Measurements from ENCODE around the gene SYNPR.

SYNPR gene

DNA sequence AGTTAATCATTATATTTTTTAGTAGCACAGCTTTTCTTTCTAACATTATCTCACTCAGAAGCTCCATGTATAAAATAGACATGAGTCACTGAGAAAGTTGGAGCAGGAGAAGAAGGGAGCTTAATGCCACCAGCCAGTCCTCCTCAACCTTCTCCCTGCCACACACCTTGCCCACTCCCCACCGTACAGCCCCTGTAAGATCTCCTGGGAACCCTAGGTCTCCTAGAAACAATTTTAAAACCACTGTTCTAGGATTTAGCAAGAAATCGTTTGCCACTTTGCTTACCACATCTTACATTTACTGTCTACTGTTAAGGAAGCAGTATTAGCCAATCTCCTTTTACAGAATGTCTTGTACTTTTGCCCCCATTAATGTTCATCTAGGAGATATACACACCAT, 204.2 kb downstream of the SYNPR start:
- Histone ChIP-seq H3K27me3 (ENCODE audit: control insufficient read depth, insufficient read depth, low read length) (no peaks in the 10 kb centered on the region), H3K9ac (ENCODE audit: low read length) (no peak overlapping the region), H3K4me3 (ENCODE audit: low read length) (no peak overlapping the region), H3K36me3 (ENCODE audit: control insufficient read depth, insufficient read depth, low read length) (no peaks in the 10 kb centered on the region), H3K27ac (ENCODE audit: low read depth, low read length) (no peak overlapping the region), H3K4me1 (ENCODE audit: control insufficient read depth, insufficient read depth, low read length) (no peaks in the 10 kb centered on the region)

DNA sequence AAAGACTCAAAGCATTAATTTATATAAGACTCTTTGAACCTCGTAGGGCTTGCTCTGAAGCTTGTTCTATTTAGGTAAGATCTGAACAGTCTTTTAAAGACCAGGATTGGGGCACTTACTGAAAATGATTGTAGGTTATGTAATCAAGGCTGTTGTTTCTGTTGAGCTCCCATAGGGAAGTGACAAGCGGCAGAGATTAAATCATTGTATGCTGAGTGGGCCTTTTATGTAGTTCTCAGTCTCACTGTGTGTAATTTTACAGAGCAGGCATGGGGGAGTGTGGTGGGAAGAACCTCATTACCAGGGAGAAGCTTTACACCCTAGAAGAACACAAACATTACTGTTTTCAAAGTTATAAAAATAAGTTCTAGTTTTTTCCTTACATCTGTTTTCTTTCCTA, 214.4 kb downstream of the SYNPR start:
- Histone ChIP-seq H3K27ac (ENCODE audit: low read depth, low read length) (no peak overlapping the region), H3K27me3 (ENCODE audit: control insufficient read depth, insufficient read depth, low read length) (no peaks in the 10 kb centered on the region), H3K4me1 (ENCODE audit: control insufficient read depth, insufficient read depth, low read length) (no peaks in the 10 kb centered on the region), H3K36me3 (ENCODE audit: control insufficient read depth, insufficient read depth, low read length) (no peaks in the 10 kb centered on the region), H3K9ac (ENCODE audit: low read length) (no peak overlapping the region), H3K4me3 (ENCODE audit: low read length) (no peak overlapping the region)

DNA sequence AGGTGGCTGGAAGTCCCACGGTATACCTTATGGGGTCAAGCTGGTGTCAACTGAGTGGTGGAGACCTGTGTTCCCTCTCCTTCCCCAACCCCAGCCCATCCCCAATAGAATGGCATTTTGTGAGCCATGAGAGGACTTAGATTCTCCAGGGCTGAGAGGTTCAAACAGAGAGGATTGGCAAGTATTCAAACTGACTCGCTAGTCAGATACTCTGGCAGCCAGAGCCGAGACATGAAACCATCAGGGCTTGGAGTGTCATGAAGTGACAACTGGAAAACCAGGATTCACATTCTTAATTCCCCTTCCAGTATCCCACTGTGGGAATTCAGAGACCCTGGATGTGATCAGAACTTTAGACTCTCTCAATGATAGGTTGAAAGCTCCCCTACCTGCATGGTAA, 215.0 kb downstream of the SYNPR start:
- Histone ChIP-seq H3K27ac (ENCODE audit: low read depth, low read length) (no peak overlapping the region), H3K4me1 (ENCODE audit: control insufficient read depth, insufficient read depth, low read length) (no peaks in the 10 kb centered on the region), H3K36me3 (ENCODE audit: control insufficient read depth, insufficient read depth, low read length) (no peaks in the 10 kb centered on the region), H3K27me3 (ENCODE audit: control insufficient read depth, insufficient read depth, low read length) (no peaks in the 10 kb centered on the region), H3K4me3 (ENCODE audit: low read length) (no peak overlapping the region), H3K9ac (ENCODE audit: low read length) (no peak overlapping the region)

DNA sequence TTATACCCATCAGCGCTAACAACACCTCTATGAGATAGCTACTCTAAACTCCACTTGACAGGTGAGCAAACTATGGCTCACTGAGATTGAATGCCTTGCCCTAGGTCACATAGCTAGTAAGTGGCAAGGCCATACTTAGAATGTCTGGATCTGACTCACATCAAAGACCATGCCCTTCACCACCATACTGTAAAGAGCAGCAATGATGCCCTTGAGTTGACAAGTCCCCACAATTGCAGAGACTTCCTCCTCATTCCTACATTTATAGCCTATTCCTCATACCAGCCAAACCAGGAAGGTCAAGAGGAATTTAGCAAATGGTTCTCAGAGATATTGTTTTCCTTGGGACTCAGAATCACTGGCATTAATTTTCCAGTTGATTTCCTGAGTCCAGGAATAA, 216.5 kb downstream of the SYNPR start:
- Histone ChIP-seq H3K36me3 (ENCODE audit: control insufficient read depth, insufficient read depth, low read length) (no peaks in the 10 kb centered on the region), H3K4me3 (ENCODE audit: low read length) (no peak overlapping the region), H3K4me1 (ENCODE audit: control insufficient read depth, insufficient read depth, low read length) (no peaks in the 10 kb centered on the region), H3K27ac (ENCODE audit: low read depth, low read length) (no peak overlapping the region), H3K9ac (ENCODE audit: low read length) (no peak overlapping the region), H3K27me3 (ENCODE audit: control insufficient read depth, insufficient read depth, low read length) (no peaks in the 10 kb centered on the region)

DNA sequence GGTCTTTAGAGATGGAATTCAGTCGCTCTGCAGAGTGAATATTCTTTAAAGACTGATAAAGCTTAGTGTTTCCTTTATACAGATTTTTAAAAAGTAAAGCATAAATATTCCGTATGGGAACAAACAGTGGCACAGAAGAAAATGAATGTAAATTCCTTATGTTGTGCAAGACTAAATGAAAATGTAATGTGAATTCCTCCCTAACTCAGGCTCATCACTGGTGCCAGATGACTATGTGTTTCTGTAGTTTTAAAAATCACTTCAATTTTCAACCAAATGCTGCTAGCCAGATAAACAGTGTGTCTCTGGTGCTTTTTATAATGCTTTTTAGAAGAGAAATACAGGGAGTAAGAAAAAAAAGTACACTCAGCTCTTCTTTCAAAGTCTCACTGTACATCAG, 219.5 kb downstream of the SYNPR start:
- H3K9ac ChIP-seq (ENCODE audit: low read length) = no peak overlapping the region
- no peak overlapping the region for H3K4me3 ChIP-seq (ENCODE audit: low read length)
- no peaks in the 10 kb centered on the region for H3K27me3 ChIP-seq (ENCODE audit: control insufficient read depth, insufficient read depth, low read length)
- H3K4me1 ChIP-seq (ENCODE audit: control insufficient read depth, insufficient read depth, low read length) = no peaks in the 10 kb centered on the region
- no peak overlapping the region for H3K27ac ChIP-seq (ENCODE audit: low read depth, low read length)
- no peaks in the 10 kb centered on the region for H3K36me3 ChIP-seq (ENCODE audit: control insufficient read depth, insufficient read depth, low read length)

DNA sequence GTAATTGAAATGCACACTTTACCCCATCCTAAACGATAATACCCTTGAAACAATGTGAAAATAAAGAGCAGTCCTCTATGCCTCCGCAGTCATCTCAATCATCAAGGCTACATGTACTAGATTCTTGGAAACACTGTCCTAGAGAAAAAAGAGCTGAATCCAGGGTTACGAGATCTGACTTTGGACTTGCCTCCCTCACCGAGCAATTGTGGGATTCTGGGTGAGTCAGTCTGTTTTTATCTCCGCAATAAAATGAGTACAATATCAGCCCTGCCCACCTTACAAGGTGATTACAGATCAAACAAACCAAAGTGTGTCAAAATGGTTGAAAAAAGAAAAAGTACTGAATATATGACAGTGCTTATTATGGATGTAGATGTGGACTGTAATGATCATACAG, 222.1 kb downstream of the SYNPR start:
- Histone ChIP-seq H3K4me3 (ENCODE audit: low read length) (no peak overlapping the region), H3K36me3 (ENCODE audit: control insufficient read depth, insufficient read depth, low read length) (no peaks in the 10 kb centered on the region), H3K27ac (ENCODE audit: low read depth, low read length) (no peak overlapping the region), H3K4me1 (ENCODE audit: control insufficient read depth, insufficient read depth, low read length) (no peaks in the 10 kb centered on the region), H3K9ac (ENCODE audit: low read length) (no peak overlapping the region), H3K27me3 (ENCODE audit: control insufficient read depth, insufficient read depth, low read length) (no peaks in the 10 kb centered on the region)

DNA sequence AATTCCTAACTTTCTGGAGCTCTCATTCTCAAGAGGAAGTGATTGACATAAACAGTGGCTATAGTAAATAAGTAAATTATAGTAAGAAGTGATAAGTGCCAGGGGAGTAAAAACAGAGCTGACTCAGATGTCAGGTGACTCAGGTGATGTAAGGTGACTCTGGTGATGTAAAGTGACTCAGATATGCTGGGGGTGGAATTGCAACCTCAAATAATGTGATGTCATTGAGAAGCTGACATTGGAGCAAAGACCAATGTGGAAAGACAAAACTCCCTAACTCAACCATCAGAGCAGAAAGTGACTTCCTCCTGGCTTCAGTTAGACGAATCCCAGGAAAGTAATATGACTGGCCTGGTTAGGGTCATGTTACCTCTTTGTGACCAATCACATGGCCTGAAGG, 230.2 kb downstream of the SYNPR start:
- Histone ChIP-seq H3K4me3 (ENCODE audit: low read length) (no peak overlapping the region), H3K36me3 (ENCODE audit: control insufficient read depth, insufficient read depth, low read length) (no peaks in the 10 kb centered on the region), H3K4me1 (ENCODE audit: control insufficient read depth, insufficient read depth, low read length) (no peaks in the 10 kb centered on the region), H3K9ac (ENCODE audit: low read length) (no peak overlapping the region), H3K27me3 (ENCODE audit: control insufficient read depth, insufficient read depth, low read length) (no peaks in the 10 kb centered on the region), H3K27ac (ENCODE audit: low read depth, low read length) (no peak overlapping the region)

DNA sequence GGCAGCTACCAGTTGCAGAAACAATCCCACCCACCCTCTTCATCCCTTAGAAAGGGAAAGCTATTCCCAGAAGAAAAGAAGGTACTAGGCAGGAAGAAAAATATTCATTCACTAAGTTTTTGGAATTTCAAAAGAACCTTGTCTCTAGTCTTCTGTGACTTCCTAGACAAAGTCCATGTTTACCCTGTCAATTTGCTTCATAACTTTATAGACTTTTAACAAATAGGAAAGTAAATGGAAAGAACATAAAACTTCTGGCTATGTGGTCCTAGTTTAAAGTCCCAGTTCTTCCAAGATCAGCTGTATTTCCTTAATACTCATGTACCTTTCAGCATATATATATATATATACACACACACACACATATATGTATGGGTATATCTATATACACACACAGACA, 230.7 kb downstream of the SYNPR start:
- H3K27ac ChIP-seq (ENCODE audit: low read depth, low read length) = no peak overlapping the region
- H3K4me1 ChIP-seq (ENCODE audit: control insufficient read depth, insufficient read depth, low read length) = no peaks in the 10 kb centered on the region
- H3K27me3 ChIP-seq (ENCODE audit: control insufficient read depth, insufficient read depth, low read length) = no peaks in the 10 kb centered on the region
- no peak overlapping the region for H3K9ac ChIP-seq (ENCODE audit: low read length)
- no peak overlapping the region for H3K4me3 ChIP-seq (ENCODE audit: low read length)
- no peaks in the 10 kb centered on the region for H3K36me3 ChIP-seq (ENCODE audit: control insufficient read depth, insufficient read depth, low read length)

DNA sequence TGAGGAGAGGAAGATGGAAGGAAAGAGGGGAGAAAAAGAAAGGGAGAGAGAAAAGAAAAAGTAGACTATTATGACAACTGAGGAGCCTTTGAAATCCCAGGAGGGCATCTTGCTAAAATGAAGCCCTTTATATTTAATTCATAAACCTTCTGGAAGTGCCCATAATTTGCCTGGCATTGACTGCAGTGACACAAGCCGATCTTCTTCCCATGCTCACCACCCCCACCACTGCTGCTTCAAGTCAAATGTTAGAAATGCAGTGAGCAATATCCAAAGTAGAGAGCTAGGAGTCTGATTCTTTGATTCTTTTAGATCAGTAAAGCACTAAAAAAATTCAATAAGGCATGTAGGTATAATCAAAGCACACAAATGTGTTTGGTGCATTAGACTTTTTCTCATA, 235.7 kb downstream of the SYNPR start:
- Histone ChIP-seq H3K27ac (ENCODE audit: low read depth, low read length) (no peak overlapping the region), H3K9ac (ENCODE audit: low read length) (no peak overlapping the region), H3K4me1 (ENCODE audit: control insufficient read depth, insufficient read depth, low read length) (no peaks in the 10 kb centered on the region), H3K27me3 (ENCODE audit: control insufficient read depth, insufficient read depth, low read length) (no peaks in the 10 kb centered on the region), H3K4me3 (ENCODE audit: low read length) (no peak overlapping the region), H3K36me3 (ENCODE audit: control insufficient read depth, insufficient read depth, low read length) (no peaks in the 10 kb centered on the region)

DNA sequence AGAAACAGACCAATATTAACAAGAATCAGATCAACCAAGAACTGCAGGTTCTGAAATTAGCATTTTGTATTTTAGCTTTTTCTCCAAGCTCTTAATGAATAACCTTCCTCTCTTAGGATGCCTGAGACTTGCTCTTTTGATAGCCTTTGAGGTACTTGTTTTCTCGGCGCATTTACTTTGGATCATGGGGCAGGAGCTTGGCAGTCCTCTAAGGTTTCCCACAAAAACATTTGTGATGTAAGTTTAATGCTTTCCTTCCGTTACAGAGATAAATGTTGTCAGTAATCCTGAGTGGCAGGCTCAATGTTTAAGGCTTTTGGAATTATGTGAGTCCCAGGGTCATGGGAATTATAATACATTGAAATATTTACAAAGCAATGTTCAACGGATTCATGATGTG, 236.6 kb downstream of the SYNPR start:
- Histone ChIP-seq H3K27me3 (ENCODE audit: control insufficient read depth, insufficient read depth, low read length) (no peaks in the 10 kb centered on the region), H3K36me3 (ENCODE audit: control insufficient read depth, insufficient read depth, low read length) (no peaks in the 10 kb centered on the region), H3K27ac (ENCODE audit: low read depth, low read length) (no peak overlapping the region)

DNA sequence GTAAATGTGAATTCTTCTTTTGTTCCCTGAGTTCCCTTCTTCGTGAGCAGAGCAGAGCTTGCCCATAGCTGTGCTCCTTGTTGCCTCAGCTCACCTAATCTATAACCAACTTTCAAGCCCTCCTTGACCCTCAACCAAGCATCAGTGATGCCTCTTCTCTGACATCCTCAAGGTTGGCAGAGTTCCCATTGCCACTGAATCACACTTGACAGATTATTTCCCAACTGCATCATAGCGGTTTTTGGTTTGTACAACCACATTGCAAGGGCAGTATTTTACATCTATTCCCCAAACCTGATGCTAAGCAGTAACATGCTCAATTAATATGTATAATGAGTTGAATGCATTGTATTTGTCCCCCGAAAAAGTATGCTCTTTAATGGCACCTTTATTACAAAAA, 241.3 kb downstream of the SYNPR start:
- Histone ChIP-seq H3K27ac (ENCODE audit: low read depth, low read length) (no peak overlapping the region), H3K9ac (ENCODE audit: low read length) (no peak overlapping the region), H3K4me3 (ENCODE audit: low read length) (no peak overlapping the region), H3K36me3 (ENCODE audit: control insufficient read depth, insufficient read depth, low read length) (no peaks in the 10 kb centered on the region), H3K4me1 (ENCODE audit: control insufficient read depth, insufficient read depth, low read length) (no peaks in the 10 kb centered on the region), H3K27me3 (ENCODE audit: control insufficient read depth, insufficient read depth, low read length) (no peaks in the 10 kb centered on the region)

More for the DNA sequence above, 236.6 kb downstream of the SYNPR start:
- H3K4me3 ChIP-seq (ENCODE audit: low read length) = no peak overlapping the region
- H3K4me1 ChIP-seq (ENCODE audit: control insufficient read depth, insufficient read depth, low read length) = no peaks in the 10 kb centered on the region
- no peak overlapping the region for H3K9ac ChIP-seq (ENCODE audit: low read length)

DNA sequence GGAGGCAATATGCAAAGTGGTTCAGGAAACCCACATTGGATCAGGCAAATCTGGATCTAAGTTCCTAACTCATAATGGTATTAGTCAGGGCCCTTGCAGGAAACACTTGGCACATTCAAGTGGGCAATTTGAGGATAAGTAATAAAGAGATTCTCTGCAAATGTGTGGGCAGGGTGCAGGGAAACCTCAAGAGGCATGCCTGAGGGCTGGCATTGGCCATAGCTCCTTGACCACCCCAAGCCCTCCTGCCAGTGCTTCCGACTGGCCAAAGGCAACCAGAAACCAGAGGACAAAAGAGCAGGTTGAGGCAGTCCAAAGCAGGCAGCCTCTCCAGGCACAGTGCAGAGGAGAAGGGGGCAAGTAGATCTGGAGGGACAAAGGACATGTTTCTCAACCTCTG, 243.5 kb downstream of the SYNPR start:
- Histone ChIP-seq H3K27ac (ENCODE audit: low read depth, low read length) (no peak overlapping the region), H3K36me3 (ENCODE audit: control insufficient read depth, insufficient read depth, low read length) (no peaks in the 10 kb centered on the region), H3K4me3 (ENCODE audit: low read length) (no peak overlapping the region), H3K9ac (ENCODE audit: low read length) (no peak overlapping the region), H3K27me3 (ENCODE audit: control insufficient read depth, insufficient read depth, low read length) (no peaks in the 10 kb centered on the region), H3K4me1 (ENCODE audit: control insufficient read depth, insufficient read depth, low read length) (no peaks in the 10 kb centered on the region)

DNA sequence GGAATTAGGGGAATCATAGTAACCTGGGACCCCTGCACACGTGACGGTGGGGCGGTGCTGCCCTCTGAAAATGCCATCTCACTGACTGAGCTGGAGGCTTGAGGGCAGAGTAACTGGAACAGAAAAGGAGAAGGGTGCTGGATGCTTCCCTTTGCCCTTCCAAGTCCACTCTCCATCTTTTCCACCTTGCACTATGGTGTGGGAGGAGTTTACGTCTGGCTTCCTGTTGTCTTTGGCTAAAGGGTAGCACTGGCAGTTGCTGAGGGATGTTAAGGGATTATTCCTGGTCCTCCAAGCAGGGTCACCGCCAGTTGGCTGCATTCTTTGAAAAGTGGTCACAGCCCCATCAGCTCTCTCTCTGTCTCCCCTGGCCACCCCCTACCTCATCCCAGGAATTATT, 245.0 kb downstream of the SYNPR start:
- Histone ChIP-seq H3K36me3 (ENCODE audit: control insufficient read depth, insufficient read depth, low read length) (no peaks in the 10 kb centered on the region), H3K27ac (ENCODE audit: low read depth, low read length) (no peak overlapping the region), H3K9ac (ENCODE audit: low read length) (no peak overlapping the region), H3K4me1 (ENCODE audit: control insufficient read depth, insufficient read depth, low read length) (no peaks in the 10 kb centered on the region), H3K4me3 (ENCODE audit: low read length) (no peak overlapping the region), H3K27me3 (ENCODE audit: control insufficient read depth, insufficient read depth, low read length) (no peaks in the 10 kb centered on the region)
